ENCODE measurements around the gene RAP1A. TPM values are rescaled to one million over a fixed set of nuclear protein-coding genes. Genes with fewer than 3 reads are reported as not detected.
A peak's percentile ranks its signal among the peaks of the same experiment; 100 is the strongest.
"Not testable (repeated sequence)": the region's sequence is repeated elsewhere in the genome, so short reads cannot be mapped to it uniquely, and the experiment has no call there.

RAP1A gene
- polyA plus RNA-seq, 1 donor = 95.2 TPM

- Histone ChIP-seq H3K27ac (ENCODE audit: low read length) (no peak overlapping the region), H3K9me3 (ENCODE audit: control insufficient read depth, low read depth, low read length) (no peaks in the 10 kb centered on the region), H3K36me3 (ENCODE audit: control insufficient read depth, insufficient read depth, low read length) (peaks cover 6% of the 10 kb centered on the region), H3K4me1 (ENCODE audit: control insufficient read depth, insufficient read depth, low read length) (peaks cover 6% of the 10 kb centered on the region), H3K4me3 (ENCODE audit: low read length) (no peak overlapping the region), H3K27me3 (ENCODE audit: control insufficient read depth, insufficient read depth, low read length) (no peaks in the 10 kb centered on the region)
- DNase-seq = no peak
- 100% methylated on average over 1 of the region's 1 CpG for WGBS (ENCODE audit: insufficient coverage, low lambda C conversion rate)
Measured at GRCh38 chr1:111625276-111625675, 5.7 kb downstream of the RAP1A start.

DNA sequence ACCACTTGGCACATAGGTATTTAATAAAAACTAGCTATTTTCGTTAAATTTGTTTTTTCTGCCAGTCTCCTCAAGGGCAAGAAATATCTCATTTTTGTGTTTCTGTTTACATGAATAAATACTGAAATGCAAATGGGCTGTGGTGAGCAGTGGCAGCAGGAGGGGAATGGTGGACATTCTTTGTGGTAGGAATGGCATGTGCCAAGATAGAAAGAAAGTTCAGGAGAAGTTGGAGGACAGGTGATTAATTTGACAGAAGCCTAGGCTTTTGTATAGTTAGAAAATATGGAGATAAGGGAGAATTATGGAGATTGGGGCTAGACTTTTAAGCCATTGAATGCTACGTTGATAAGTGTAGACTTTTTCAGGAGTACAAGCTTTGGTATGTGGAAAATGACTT is 8.6 kb downstream of the RAP1A start:
- no peaks in the 10 kb centered on the region for H3K4me1 ChIP-seq (ENCODE audit: control insufficient read depth, insufficient read depth, low read length)
- peaks cover 2% of the 10 kb centered on the region for H3K36me3 ChIP-seq (ENCODE audit: control insufficient read depth, insufficient read depth, low read length)
- no peaks in the 10 kb centered on the region for H3K27me3 ChIP-seq (ENCODE audit: control insufficient read depth, insufficient read depth, low read length)
- no peaks in the 10 kb centered on the region for H3K9me3 ChIP-seq (ENCODE audit: control insufficient read depth, low read depth, low read length)
- no peak overlapping the region for H3K4me3 ChIP-seq (ENCODE audit: low read length)
- no peak overlapping the region for H3K27ac ChIP-seq (ENCODE audit: low read length)
- DNase-seq = no peak
- no CpG with 5 or more reads among the region's 2 CpGs for WGBS (ENCODE audit: insufficient coverage, low lambda C conversion rate)

DNA sequence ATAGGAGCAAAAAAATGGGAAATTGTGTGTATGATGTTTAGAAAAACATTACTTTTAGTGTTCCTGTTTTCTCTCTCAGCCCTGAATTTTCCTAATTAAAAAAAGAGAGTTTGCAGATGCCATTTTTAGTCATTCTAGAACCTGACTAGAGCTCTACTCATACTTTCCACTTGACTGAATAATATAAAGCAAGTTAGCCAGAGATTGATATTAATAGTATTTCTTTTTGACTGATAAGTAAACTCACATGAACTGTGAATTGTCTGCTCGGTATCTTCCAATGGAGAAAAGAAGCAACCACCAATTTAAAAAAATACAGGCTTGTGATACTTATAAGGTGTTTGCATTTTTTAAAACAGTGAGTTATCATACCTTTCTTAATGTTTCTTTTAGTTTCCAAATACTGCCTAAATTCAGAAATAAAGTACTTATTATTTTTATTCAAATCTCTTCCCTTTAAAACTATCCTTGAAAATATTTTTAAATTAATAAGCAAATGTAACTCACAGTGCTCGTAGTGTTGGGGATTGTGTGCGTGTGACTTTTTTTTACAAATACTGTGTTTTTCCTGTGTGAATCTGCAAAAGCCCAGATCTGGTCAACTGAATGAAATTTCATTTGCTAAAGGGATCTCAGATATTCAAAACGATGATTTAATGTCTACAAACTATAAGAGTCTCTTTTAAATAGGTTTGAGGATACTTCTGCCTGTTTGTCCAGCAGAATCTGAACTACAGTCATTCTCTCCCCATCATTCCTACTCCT is 9.8 kb downstream of the RAP1A start:
- Histone ChIP-seq H3K27ac (ENCODE audit: low read length) (no peak overlapping the region), H3K27me3 (ENCODE audit: control insufficient read depth, insufficient read depth, low read length) (no peaks in the 10 kb centered on the region), H3K36me3 (ENCODE audit: control insufficient read depth, insufficient read depth, low read length) (no peaks in the 10 kb centered on the region), H3K9me3 (ENCODE audit: control insufficient read depth, low read depth, low read length) (no peaks in the 10 kb centered on the region), H3K4me1 (ENCODE audit: control insufficient read depth, insufficient read depth, low read length) (no peaks in the 10 kb centered on the region), H3K4me3 (ENCODE audit: low read length) (no peak overlapping the region)
- no peak for DNase-seq
- WGBS (ENCODE audit: insufficient coverage, low lambda C conversion rate) = 95% methylated on average over 3 of the region's 4 CpGs

GRCh38 chr1:111630567-111630966 is 11.0 kb downstream of the RAP1A start:
- 100% methylated on average over 2 of the region's 2 CpGs for WGBS (ENCODE audit: insufficient coverage, low lambda C conversion rate)
- H3K4me3 ChIP-seq (ENCODE audit: low read length) = no peak overlapping the region
- no peaks in the 10 kb centered on the region for H3K9me3 ChIP-seq (ENCODE audit: control insufficient read depth, low read depth, low read length)
- no peak overlapping the region for H3K27ac ChIP-seq (ENCODE audit: low read length)
- H3K36me3 ChIP-seq (ENCODE audit: control insufficient read depth, insufficient read depth, low read length) = no peaks in the 10 kb centered on the region
- H3K4me1 ChIP-seq (ENCODE audit: control insufficient read depth, insufficient read depth, low read length) = no peaks in the 10 kb centered on the region
- no peak for DNase-seq
- no peaks in the 10 kb centered on the region for H3K27me3 ChIP-seq (ENCODE audit: control insufficient read depth, insufficient read depth, low read length)

DNA sequence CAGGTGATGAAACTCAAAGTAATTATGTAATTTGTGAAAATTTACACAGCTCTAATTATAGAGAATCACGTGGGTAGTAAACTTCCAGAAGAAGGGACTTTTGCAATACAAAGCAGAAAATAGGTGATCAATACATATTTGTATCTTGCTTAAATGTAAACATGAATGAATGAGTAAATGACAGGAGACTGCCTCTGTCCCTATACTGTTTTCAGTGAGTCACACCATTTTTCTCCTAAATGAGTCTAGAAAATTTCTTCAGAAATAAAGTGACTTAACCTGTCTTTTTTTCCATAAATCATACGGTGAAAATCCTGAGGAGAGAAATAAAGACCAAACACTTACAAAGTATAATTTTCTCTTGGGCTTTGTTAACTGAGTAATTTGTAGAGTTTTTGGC is 11.9 kb downstream of the RAP1A start:
- Histone ChIP-seq H3K9me3 (ENCODE audit: control insufficient read depth, low read depth, low read length) (no peaks in the 10 kb centered on the region), H3K27me3 (ENCODE audit: control insufficient read depth, insufficient read depth, low read length) (no peaks in the 10 kb centered on the region), H3K4me3 (ENCODE audit: low read length) (no peak overlapping the region), H3K4me1 (ENCODE audit: control insufficient read depth, insufficient read depth, low read length) (no peaks in the 10 kb centered on the region), H3K36me3 (ENCODE audit: control insufficient read depth, insufficient read depth, low read length) (no peaks in the 10 kb centered on the region), H3K27ac (ENCODE audit: low read length) (no peak overlapping the region)
- WGBS (ENCODE audit: insufficient coverage, low lambda C conversion rate) = 50% methylated on average over 1 of the region's 2 CpGs
- DNase-seq = no peak

DNA sequence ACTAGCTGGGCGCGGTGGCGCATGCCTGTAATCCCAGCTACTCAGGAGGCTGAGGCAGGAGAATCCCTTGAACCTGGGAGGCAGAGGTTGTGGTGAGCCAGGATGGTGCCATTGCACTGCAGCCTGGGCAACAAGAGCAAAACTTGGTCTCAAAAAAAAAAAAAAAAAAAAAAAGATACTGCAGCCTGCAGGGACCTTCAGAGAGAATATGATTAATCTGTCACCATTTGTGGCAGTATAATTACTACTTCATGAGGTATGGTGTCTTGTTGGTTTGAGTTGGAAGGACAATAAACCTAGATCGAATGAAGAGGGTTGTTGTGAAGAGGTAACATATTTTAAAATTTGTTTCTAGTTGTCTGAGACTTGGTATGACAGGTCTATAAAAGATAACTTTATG is 13.2 kb downstream of the RAP1A start:
- WGBS (ENCODE audit: insufficient coverage, low lambda C conversion rate) = 80% methylated on average over 1 of the region's 4 CpGs
- H3K27me3 ChIP-seq (ENCODE audit: control insufficient read depth, insufficient read depth, low read length); H3K36me3 ChIP-seq (ENCODE audit: control insufficient read depth, insufficient read depth, low read length); H3K27ac ChIP-seq (ENCODE audit: low read length); H3K4me1 ChIP-seq (ENCODE audit: control insufficient read depth, insufficient read depth, low read length); H3K4me3 ChIP-seq (ENCODE audit: low read length); H3K9me3 ChIP-seq (ENCODE audit: control insufficient read depth, low read depth, low read length); DNase-seq: not testable (repeated sequence)

- Histone ChIP-seq H3K4me3 (ENCODE audit: low read length) (no peak overlapping the region), H3K4me1 (ENCODE audit: control insufficient read depth, insufficient read depth, low read length) (peaks cover 4% of the 10 kb centered on the region), H3K27ac (ENCODE audit: low read length) (no peak overlapping the region), H3K36me3 (ENCODE audit: control insufficient read depth, insufficient read depth, low read length) (no peaks in the 10 kb centered on the region), H3K9me3 (ENCODE audit: control insufficient read depth, low read depth, low read length) (no peaks in the 10 kb centered on the region), H3K27me3 (ENCODE audit: control insufficient read depth, insufficient read depth, low read length) (no peaks in the 10 kb centered on the region)
- no peak for DNase-seq
- no CpG with 5 or more reads among the region's 1 CpG for WGBS (ENCODE audit: insufficient coverage, low lambda C conversion rate)
Measured at GRCh38 chr1:111633736-111634247, 14.2 kb downstream of the RAP1A start.

- no peak overlapping the region for H3K27ac ChIP-seq (ENCODE audit: low read length)
- H3K9me3 ChIP-seq (ENCODE audit: control insufficient read depth, low read depth, low read length) = no peaks in the 10 kb centered on the region
- H3K27me3 ChIP-seq (ENCODE audit: control insufficient read depth, insufficient read depth, low read length) = no peaks in the 10 kb centered on the region
- H3K36me3 ChIP-seq (ENCODE audit: control insufficient read depth, insufficient read depth, low read length) = no peaks in the 10 kb centered on the region
- WGBS (ENCODE audit: insufficient coverage, low lambda C conversion rate) = 71% methylated on average over 2 of the region's 2 CpGs
- DNase-seq = no peak
- no peak overlapping the region for H3K4me3 ChIP-seq (ENCODE audit: low read length)
- peaks cover 7% of the 10 kb centered on the region for H3K4me1 ChIP-seq (ENCODE audit: control insufficient read depth, insufficient read depth, low read length)
Measured at GRCh38 chr1:111635324-111636009, 15.9 kb downstream of the RAP1A start.

- Histone ChIP-seq H3K4me3 (ENCODE audit: low read length) (no peak overlapping the region), H3K36me3 (ENCODE audit: control insufficient read depth, insufficient read depth, low read length) (no peaks in the 10 kb centered on the region), H3K9me3 (ENCODE audit: control insufficient read depth, low read depth, low read length) (no peaks in the 10 kb centered on the region), H3K27ac (ENCODE audit: low read length) (no peak overlapping the region), H3K4me1 (ENCODE audit: control insufficient read depth, insufficient read depth, low read length) (peaks cover 12% of the 10 kb centered on the region), H3K27me3 (ENCODE audit: control insufficient read depth, insufficient read depth, low read length) (no peaks in the 10 kb centered on the region)
- DNase-seq = no peak
- WGBS (ENCODE audit: insufficient coverage, low lambda C conversion rate) = 60% methylated on average over 1 of the region's 4 CpGs
Measured at GRCh38 chr1:111638320-111638719, 18.7 kb downstream of the RAP1A start.

DNA sequence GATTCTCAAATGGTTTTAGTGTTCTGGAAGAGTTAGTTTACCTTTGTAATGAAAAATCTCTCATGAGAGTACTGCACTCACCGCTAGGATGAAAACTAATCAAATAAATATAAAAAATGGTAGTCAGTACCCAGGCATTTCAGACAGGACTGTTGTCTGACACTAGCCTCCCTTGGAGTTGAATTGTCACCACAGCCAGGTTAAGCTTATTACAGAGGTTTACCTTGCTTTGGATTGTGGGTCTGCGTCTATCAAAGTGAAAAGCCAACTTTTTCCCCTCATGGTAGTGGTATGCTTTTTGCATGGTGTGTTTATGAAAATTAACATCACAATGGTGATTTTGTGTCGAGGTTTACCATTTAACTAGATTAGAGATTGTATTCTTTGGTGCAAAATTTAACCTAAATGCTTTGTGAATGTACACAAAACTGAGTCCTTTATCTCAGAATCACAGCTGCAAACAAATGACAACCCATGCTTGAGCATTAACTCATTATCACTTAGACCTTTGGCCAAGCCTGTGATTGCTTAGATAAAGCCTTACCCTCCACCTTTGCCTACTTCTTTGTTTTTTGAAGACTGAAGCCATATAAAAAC is 20.1 kb downstream of the RAP1A start:
- Histone ChIP-seq H3K9me3 (ENCODE audit: control insufficient read depth, low read depth, low read length) (no peaks in the 10 kb centered on the region), H3K4me1 (ENCODE audit: control insufficient read depth, insufficient read depth, low read length) (peaks cover 12% of the 10 kb centered on the region), H3K36me3 (ENCODE audit: control insufficient read depth, insufficient read depth, low read length) (peaks cover 9% of the 10 kb centered on the region), H3K4me3 (ENCODE audit: low read length) (no peak overlapping the region), H3K27me3 (ENCODE audit: control insufficient read depth, insufficient read depth, low read length) (no peaks in the 10 kb centered on the region), H3K27ac (ENCODE audit: low read length) (peak overlapping the region; percentile 69)
- peak; percentile 31 to 65 for DNase-seq
- no CpG with 5 or more reads among the region's 3 CpGs for WGBS (ENCODE audit: insufficient coverage, low lambda C conversion rate)
